GM23248 (cell line): ENCODE measurements around the gene MTMR6. TPM values are rescaled to one million over a fixed set of nuclear protein-coding genes. Genes with fewer than 3 reads are reported as not detected.

Experiments used
- DNase-seq: peaks from one replicate; pipeline ENCODE4 v3.0.0-alpha.2; 2015
- H2AFZ ChIP-seq: fragments of 200-600 bp; sonication (generic); 2 replicates; pipeline ENCODE4 v1.6.1; 2016; ENCODE audit warnings: antibody characterized with exemption
- H3F3A ChIP-seq: fragments of 200-600 bp; sonication (generic); 2 replicates; pipeline ENCODE4 v1.6.1; 2016; ENCODE audit warnings: mild to moderate bottlenecking, antibody characterized with exemption, mixed run types; ENCODE audit not compliant: insufficient read depth
- H3K27ac ChIP-seq: fragments of 200-600 bp; sonication (generic); 2 replicates; pipeline ENCODE4 v1.5.1; 2016; ENCODE audit warnings: mild to moderate bottlenecking
- H3K27me3 ChIP-seq: fragments of 200-600 bp; sonication (generic); replicated peaks from 2 replicates; pipeline ENCODE4 v1.6.1; 2016; ENCODE audit warnings: mild to moderate bottlenecking; ENCODE audit not compliant: insufficient read depth
- H3K36me3 ChIP-seq: fragments of 200-600 bp; sonication (generic); 2 replicates; pipeline ENCODE4 v1.6.1; 2016; ENCODE audit warnings: low read depth, mild to moderate bottlenecking
- H3K4me1 ChIP-seq: fragments of 200-600 bp; sonication (generic); 2 replicates; pipeline ENCODE4 v1.6.1; 2016; ENCODE audit warnings: mild to moderate bottlenecking; ENCODE audit not compliant: insufficient read depth
- H3K4me2 ChIP-seq: fragments of 200-600 bp; sonication (generic); one replicate; pipeline ENCODE4 v1.6.1; 2016; ENCODE audit warnings: mild to moderate bottlenecking; ENCODE audit not compliant: unreplicated experiment
- H3K4me3 ChIP-seq: fragments of 200-600 bp; sonication (generic); 2 replicates; pipeline ENCODE4 v1.5.1; 2016; ENCODE audit warnings: mild to moderate bottlenecking
- H3K79me2 ChIP-seq: fragments of 200-600 bp; sonication (generic); 2 replicates; pipeline ENCODE4 v1.6.1; 2016; ENCODE audit warnings: mild to moderate bottlenecking; ENCODE audit not compliant: insufficient read depth
- H3K9ac ChIP-seq: fragments of 200-600 bp; sonication (generic); 2 replicates; pipeline ENCODE4 v1.6.1; 2016; ENCODE audit warnings: mild to moderate bottlenecking
- H3K9me2 ChIP-seq: fragments of 200-600 bp; sonication (generic); 2 replicates; pipeline ENCODE4 v1.6.1; 2016; ENCODE audit warnings: mixed run types, mild to moderate bottlenecking, moderate library complexity; ENCODE audit not compliant: insufficient read depth
- H3K9me3 ChIP-seq: fragments of 200-600 bp; sonication (generic); one replicate; pipeline ENCODE4 v1.6.1; 2017; ENCODE audit warnings: low read depth
- H4K20me1 ChIP-seq: fragments of 200-600 bp; sonication (generic); 2 replicates; pipeline ENCODE4 v1.6.0; 2016; ENCODE audit not compliant: insufficient read depth
- EZH2 ChIP-seq: fragments of 200-600 bp; sonication (generic); IDR thresholded peaks from 2 replicates; pipeline ENCODE4 v1.6.1; 2018; ENCODE audit warnings: antibody characterized with exemption, mild to moderate bottlenecking; ENCODE audit not compliant: insufficient read depth, poor library complexity, severe bottlenecking
- EZH2phosphoT487 ChIP-seq: fragments of 200-600 bp; sonication (generic); IDR thresholded peaks from 2 replicates; pipeline ENCODE4 v1.6.1; 2018; ENCODE audit warnings: antibody characterized with exemption, moderate library complexity, mild to moderate bottlenecking, low read depth; ENCODE audit not compliant: insufficient read depth
- WGBS, 2 experiments: methylation state at CpG; one replicate each; pipeline ENCODE4 v1.1.6; 2015 to 2017; ENCODE audit warnings: low lambda C conversion rate in 2 of 2, low coverage in 1 of 2; ENCODE audit errors: missing lambda C conversion rate in 2 of 2; 5-methylcytosine and 5-hydroxymethylcytosine counted together
- in situ Hi-C: fragments of 300-500 bp; cut with MboI; formaldehyde crosslinking; loops from 2 replicates; pipeline ENCODE4 v1.15.0; 2020
- polyA plus RNA-seq: library from polyadenylated mRNA; unstranded; fragments of >200 nt; fragmentation: Nextera tagmentation; extraction: Ambion mirVana; gene quantifications from 2 replicates; pipeline ENCODE4 v1.2.1, GENCODE V29; 2016
- total RNA-seq: library from RNA; depleted of rRNA; stranded (reverse); fragments of >200 nt; shearing (Covaris generic); gene quantifications from 2 replicates; pipeline ENCODE4 v1.2.3, GENCODE V29; 2014

Gene MTMR6
- total and polyA plus RNA-seq, 2 experiments from 2014 or later = 25.5 to 37.2 TPM

DNA sequence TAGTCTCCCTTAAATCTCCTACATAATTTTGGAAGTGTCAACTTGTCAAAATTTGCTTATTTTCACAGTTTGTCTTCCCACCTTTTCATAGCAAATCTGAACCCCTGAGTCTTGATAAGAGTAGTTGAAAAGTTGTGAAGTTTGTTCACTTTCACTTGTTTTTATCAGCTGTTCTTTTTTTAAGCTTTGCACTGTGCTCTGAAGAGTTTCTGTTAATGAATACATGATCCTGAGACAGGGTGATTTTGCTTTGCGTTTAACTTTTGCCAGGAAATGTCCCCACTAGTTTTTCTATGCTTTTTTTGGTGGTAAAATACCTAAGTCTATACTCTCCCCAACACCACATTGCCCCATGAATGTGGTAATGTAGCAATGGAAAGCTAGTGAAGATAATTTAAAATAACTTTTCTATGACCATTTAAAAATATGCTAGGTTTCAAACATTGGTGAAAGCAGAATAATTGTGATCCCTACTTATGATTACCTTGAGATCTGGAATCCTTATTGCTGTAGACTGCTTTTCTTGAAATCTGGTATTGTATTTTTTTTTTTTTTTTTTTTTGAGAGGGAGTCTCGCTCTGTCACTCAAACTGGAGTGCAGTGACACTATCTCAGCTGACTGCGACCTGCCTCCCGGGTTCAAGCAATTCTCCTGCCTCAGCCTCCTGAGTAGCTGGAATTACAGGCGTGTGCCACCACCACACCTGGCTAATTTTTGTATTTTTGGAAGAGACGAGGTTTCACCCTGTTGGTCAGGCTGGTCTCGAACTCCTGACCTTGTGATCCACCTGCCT, 19.6 kb upstream of the MTMR6 start:
- H3K4me3 ChIP-seq = no peak overlapping the region
- no peaks in the 10 kb centered on the region for H3K27me3 ChIP-seq
- in situ Hi-C loops = no loop called here
- peaks cover 45% of the 10 kb centered on the region for H3K36me3 ChIP-seq
- H3K27ac ChIP-seq = no peak overlapping the region
- TF ChIP-seq EZH2 (no peak), EZH2phosphoT487 (no peak)
- no peaks in the 10 kb centered on the region for H3K9me2 ChIP-seq
- no peak overlapping the region for H3K4me2 ChIP-seq
- peaks cover 6% of the 10 kb centered on the region for H3K4me1 ChIP-seq
- H3F3A ChIP-seq = peaks cover 8% of the 10 kb centered on the region
- no peaks in the 10 kb centered on the region; the same call in 1 of the 2 replicates for H4K20me1 ChIP-seq
- H2AFZ ChIP-seq = no peak overlapping the region
- 92 to 96% methylated on average over 7 of the region's 7 CpGs for WGBS, 2 experiments
- DNase-seq = no peak
- H3K9ac ChIP-seq = no peak overlapping the region
- H3K9me3 ChIP-seq = no peaks in the 10 kb centered on the region
- peaks cover 98% of the 10 kb centered on the region for H3K79me2 ChIP-seq

DNA sequence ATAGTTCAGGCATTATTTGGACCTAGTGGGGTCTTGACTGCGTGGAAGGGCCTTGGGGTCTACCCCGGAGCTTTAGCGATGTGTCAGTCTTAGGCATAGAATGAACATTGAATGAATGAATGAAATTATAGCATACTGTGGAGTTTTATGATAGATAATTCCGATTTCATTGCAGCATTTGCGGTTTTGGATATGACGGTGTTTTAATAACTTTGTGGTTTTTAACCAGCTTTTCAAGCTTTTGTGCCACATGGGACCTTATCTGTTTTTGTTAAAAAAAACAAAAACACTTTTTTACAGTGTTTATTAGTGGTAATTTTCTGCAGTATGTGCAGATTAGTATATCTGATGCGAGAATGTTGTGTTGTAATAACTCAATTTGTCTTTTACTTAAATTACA, 14.8 kb upstream of the MTMR6 start:
- Histone ChIP-seq H3K36me3 (0 out of 2 replicates have a peak, but pooled peaks cover 9% of the 10 kb centered on the region), H3K27me3 (no peaks in the 10 kb centered on the region), H3K9ac (peak overlapping the region; percentile 94), H3K79me2 (peaks cover 55% of the 10 kb centered on the region), H3F3A (peaks cover 8% of the 10 kb centered on the region), H3K27ac (peak overlapping the region; percentile 92), H2AFZ (peak overlapping the region; percentile 99), H3K9me3 (no peaks in the 10 kb centered on the region), H4K20me1 (no peaks in the 10 kb centered on the region; the same call in 1 of the 2 replicates), H3K4me1 (peaks cover 6% of the 10 kb centered on the region), H3K9me2 (no peaks in the 10 kb centered on the region), H3K4me3 (peak overlapping the region; percentile 99), H3K4me2 (peak overlapping the region; percentile 93)
- in situ Hi-C loops = no loop called here
- no peak for TF ChIP-seq EZH2phosphoT487
- no peak for TF ChIP-seq EZH2
- no peak for DNase-seq
- WGBS, 2 experiments = 1% methylated on average over 7 of the region's 7 CpGs

DNA sequence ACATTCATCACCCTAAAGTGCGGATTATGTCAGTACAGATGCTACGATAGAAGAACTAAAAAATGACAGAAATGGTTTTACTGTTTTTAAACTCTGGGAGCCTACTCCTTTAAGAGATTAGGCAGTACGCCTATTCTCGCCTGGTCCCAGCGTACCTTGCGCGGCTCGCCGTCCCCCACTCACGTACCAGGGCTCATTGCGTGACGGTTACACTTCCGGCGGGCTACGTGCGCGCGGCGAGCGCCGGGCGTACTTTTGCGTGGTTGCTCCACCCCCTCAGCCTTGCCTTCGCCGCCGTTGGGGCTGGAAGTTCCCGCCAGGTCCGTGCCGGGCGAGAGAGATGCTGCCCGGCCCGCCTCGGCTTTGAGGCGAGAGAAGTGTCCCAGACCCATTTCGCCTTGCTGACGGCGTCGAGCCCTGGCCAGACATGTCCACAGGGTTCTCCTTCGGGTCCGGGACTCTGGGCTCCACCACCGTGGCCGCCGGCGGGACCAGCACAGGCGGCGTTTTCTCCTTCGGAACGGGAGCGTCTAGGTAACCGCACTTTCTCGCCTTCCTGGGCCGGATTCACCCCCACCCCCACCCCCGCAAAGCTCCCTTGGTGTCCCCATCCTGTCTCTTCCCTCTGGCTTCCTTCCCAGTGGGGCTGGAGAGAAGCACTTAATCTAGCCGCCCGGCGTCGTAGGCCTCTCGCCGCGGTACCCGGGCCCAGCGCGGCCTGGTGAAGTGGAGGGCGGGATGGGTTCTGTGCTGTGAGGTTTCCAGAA, 14.2 kb upstream of the MTMR6 start, which contains the start of gene NUP58:
Gene NUP58 (plus strand): TSS at position 279 of the 767 bp plus-strand sequence. CDS start 149 bp downstream, at position 428.
- TF ChIP-seq EZH2phosphoT487 (no peak), EZH2 (no peak)
- Histone ChIP-seq H3K9me3 (no peaks in the 10 kb centered on the region), H3K9ac (peak within 1 kb of the TSS; percentile 94), H4K20me1 (no peaks in the 10 kb centered on the region; the same call in 1 of the 2 replicates), H3F3A (peaks cover 8% of the 10 kb centered on the region), H3K4me3 (peak within 1 kb of the TSS; percentile 99), H3K27ac (peak within 1 kb of the TSS; percentile 92), H3K4me1 (peaks cover 6% of the 10 kb centered on the region), H3K36me3 (0 out of 2 replicates have a peak, but pooled peaks cover 9% of the 10 kb centered on the region), H3K4me2 (peak within 1 kb of the TSS; percentile 94), H3K79me2 (peaks cover 49% of the 10 kb centered on the region), H3K9me2 (no peaks in the 10 kb centered on the region), H3K27me3 (0 out of 2 replicates have a peak, but pooled peaks cover 3% of the 10 kb centered on the region), H2AFZ (peak within 1 kb of the TSS; percentile 99)
- 1% methylated on average over 63 to 64 of the region's 64 CpGs for WGBS, 2 experiments
- in situ Hi-C loops = no loop called here
- peak; percentile 99 for DNase-seq

DNA sequence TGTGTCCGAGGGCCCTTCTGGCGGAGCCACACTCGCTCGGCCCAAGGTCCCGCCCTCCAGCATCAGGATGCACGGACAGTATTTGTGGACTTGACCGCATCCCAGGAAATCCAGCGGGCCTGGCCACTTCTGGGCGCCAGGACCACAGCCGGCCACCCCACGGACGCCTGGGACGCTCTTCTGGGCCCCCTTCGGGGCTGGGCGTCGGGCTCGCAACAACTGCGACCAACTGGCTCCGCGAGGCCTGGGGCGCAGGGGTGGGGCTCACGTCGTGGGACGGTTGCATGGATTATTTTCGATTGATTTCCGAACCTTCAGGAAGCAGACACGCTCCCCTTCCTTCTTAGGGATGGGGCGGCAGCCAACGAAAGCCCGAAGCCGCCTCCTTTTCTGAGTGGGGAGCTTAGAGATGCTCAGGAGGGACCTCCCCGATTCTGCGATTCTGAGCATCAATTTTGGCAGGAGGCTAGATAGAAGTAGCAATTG, 13.6 kb upstream of the MTMR6 start:
- H3F3A ChIP-seq = peaks cover 8% of the 10 kb centered on the region
- peaks cover 43% of the 10 kb centered on the region for H3K79me2 ChIP-seq
- no peaks in the 10 kb centered on the region for H3K9me3 ChIP-seq
- H3K9ac ChIP-seq = peak overlapping the region; percentile 94
- no peaks in the 10 kb centered on the region for H3K9me2 ChIP-seq
- in situ Hi-C loops = no loop called here
- 0 out of 2 replicates have a peak, but pooled peaks cover 9% of the 10 kb centered on the region for H3K36me3 ChIP-seq
- peak overlapping the region; percentile 99 for H3K4me3 ChIP-seq
- peak overlapping the region; percentile 92 for H3K27ac ChIP-seq
- no peak for TF ChIP-seq EZH2phosphoT487
- no peak for TF ChIP-seq EZH2
- peak overlapping the region; percentile 99 for H2AFZ ChIP-seq
- peak overlapping the region; percentile 94 for H3K4me2 ChIP-seq
- 27 to 29% methylated on average over 31 to 33 of the region's 33 CpGs for WGBS, 2 experiments
- peaks cover 6% of the 10 kb centered on the region for H3K4me1 ChIP-seq
- H3K27me3 ChIP-seq = 0 out of 2 replicates have a peak, but pooled peaks cover 7% of the 10 kb centered on the region
- no peaks in the 10 kb centered on the region; the same call in 1 of the 2 replicates for H4K20me1 ChIP-seq
- no peak for DNase-seq
